Glomerular endothelial cell (primary cell): ENCODE results near the gene CKMT2. TPM values are rescaled to one million over a fixed set of nuclear protein-coding genes. Genes with fewer than 3 reads are reported as not detected.
"Not testable (repeated sequence)": the region's sequence is repeated elsewhere in the genome, so short reads cannot be mapped to it uniquely, and the experiment has no call there.

ENCODE experiments used
- DNase-seq: peaks from one replicate; pipeline ENCODE4 v3.0.0-alpha.2; 2011; ENCODE audit warnings: low read depth, low spot score; ENCODE audit errors: extremely low read depth
- total RNA-seq: library from RNA; depleted of rRNA; stranded (reverse); fragments of >200 nt; gene quantifications from 2 replicates; pipeline ENCODE4 v1.2.3, GENCODE V29; 2015

Gene CKMT2
- total RNA-seq, 1 donor from 2014 or later, result not detected

DNA sequence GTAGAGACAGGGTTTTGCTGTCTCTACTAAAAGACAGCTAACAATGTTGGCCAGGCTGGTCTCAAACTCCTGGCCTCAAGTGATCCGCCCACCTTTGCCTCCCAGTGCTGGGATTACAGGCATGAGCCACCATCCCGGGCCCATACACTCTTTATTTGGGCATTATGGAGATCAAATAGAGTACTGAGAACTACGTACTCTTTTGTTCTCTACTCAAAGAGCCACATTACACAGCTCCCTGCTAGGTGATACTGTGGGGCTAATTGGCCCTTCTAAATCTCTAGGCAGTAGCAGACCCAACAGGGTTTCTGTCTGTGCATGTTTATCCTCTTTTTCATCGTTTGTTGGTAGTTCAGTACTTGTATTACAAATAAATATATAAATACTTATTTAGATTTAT, 16.1 kb downstream of the CKMT2 start:
- DNase-seq, result no peak

DNA sequence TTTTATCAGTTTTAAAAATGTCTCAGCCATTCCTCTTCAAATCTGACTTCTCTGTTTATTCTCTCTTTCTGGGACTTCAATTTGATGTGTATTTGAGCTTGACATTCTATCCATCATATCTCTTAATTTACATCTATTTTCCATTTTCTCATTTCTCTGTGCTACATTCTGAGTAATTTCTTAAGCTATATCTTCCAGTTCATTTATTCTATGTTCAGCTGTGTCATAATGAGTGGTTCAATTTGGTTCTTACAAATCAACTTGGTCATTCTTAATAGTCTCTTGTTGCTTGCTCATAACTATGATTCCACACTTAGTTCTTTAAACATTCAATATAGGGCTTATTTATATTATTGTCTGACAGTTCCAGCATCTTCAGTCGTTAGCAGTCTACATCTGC, 16.9 kb downstream of the CKMT2 start:
- DNase-seq, result no peak

DNA sequence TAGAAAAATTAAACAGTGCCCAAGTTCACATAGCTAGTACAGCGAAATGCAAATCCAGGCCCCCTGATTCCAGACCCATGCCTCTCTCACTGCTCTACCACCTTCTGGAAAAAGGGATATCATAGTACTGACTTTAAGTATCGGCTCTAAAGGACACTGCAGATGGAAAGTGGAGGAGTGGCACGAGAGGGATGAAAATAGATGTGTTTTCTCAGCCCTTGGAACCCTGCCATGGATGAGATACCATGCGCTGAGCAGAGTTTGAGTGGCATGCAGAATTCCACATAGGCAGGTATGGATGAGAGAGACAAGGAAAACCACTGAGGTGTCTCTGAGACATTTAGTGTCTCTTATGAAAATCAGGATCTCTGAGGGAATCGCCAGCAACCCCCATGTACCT, 18.8 kb downstream of the CKMT2 start:
- DNase-seq, result no peak

- DNase-seq, result no peak
Observed at GRCh38 chr5:81252904-81253303, 19.8 kb downstream of the CKMT2 start.

- no peak for DNase-seq
Observed at GRCh38 chr5:81253875-81254274, 20.8 kb downstream of the CKMT2 start.

DNA sequence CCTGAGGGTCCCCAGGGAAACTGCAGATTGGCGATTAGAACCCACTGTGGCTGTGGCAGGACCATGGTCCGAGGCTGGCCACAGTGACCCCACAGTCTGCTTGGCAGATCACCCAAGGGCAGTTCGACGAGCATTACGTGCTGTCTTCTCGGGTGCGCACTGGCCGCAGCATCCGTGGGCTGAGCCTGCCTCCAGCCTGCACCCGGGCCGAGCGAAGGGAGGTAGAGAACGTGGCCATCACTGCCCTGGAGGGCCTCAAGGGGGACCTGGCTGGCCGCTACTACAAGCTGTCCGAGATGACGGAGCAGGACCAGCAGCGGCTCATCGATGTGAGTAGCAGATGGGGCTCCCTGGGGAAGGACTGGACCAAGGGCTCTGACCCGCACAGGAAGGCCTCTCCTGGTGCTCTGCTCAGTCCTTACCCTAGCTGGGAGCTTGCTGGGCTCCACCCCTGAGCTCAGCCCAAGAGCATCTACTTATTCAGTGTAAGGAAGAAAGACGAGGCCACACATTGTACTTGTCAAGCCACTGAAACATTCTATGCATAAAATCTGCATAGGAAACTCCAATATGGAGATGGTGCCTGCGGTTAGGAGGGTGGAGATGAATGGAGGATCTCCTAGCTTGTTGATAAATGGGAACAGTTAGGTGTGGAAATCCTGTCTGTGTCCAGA, 21.9 kb downstream of the CKMT2 start:
- DNase-seq, result no peak

- no peak for DNase-seq
Observed at GRCh38 chr5:81256766-81257165, 23.6 kb downstream of the CKMT2 start.

DNA sequence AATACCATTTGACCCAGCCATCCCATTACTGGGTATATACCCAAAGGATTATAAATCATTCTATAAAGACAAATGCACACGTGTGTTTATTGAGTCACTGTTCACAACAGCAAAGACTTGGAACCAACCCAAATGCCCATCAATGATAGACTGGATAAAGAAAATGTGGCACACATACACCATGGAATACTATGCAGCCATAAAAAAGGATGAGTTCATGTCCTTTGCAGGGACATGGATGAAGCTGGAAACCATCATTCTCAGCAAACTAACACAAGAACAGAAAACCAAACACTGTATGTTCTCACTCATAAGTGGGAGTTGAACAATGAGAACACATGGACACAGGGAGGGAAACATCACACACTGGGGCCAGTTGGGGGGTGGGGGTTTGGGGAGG, 29.7 kb downstream of the CKMT2 start:
- DNase-seq, result not testable (repeated sequence)

- no peak for DNase-seq
Observed at GRCh38 chr5:81265101-81265500, 32.0 kb downstream of the CKMT2 start.

DNA sequence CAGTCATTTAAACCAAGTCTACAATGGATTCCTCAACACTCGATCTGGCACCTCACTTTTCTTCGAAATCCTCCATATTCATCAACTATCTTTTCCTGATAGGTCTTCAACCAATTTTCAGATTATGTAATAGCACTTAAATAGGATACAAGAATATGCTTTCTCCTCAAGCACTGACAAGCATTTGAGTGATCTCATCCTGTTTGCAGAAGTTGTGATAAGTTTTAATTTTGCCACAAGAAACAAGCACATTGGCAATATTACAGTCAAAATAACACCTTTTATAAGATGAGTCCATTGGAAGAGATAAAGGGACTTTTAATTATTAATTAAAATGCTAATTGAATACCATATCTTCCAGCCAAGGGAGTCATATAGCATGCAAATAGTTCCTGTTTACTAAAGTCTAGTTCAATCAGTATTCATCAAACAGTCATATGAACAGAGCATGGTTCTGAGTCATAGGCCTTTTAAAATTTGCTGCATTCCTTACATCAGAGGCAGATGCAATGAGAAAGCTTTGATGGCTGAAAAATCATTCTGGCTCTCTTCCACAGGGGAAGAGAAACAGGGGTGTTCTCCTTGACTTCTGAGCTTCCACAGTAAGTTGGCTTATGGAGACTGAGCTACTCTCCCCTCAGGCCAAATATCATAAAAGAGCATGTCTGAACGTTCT, 35.5 kb downstream of the CKMT2 start:
- DNase-seq, result no peak

GRCh38 chr5:81269751-81270393, 36.8 kb downstream of the CKMT2 start:
- no peak for DNase-seq

GRCh38 chr5:81270394-81271027, 37.4 kb downstream of the CKMT2 start:
- DNase-seq, result not testable (repeated sequence)

DNA sequence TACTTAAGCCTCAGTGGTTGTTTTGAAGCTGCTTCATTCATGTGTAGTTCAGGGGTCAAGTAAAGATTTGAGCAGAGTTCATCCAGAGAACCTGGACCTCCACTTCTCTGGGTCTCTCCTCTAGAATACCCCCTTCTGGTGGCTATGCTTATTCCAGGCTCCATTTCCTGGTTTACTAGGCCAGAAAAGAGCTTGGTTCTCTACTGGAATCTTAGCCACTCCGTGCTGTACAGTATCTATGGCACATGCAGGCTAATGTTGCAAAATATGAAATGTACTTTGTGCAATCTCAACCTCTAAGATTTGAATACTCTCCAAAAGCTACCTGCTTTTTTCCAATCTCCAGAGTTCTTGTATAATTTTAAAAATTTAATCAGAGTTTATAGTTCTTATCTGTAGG, 50.9 kb downstream of the CKMT2 start:
- no peak for DNase-seq

GRCh38 chr5:81286059-81286617, 53.0 kb downstream of the CKMT2 start:
- no peak for DNase-seq

GRCh38 chr5:81288021-81288433, 54.9 kb downstream of the CKMT2 start:
- DNase-seq, result no peak

DNA sequence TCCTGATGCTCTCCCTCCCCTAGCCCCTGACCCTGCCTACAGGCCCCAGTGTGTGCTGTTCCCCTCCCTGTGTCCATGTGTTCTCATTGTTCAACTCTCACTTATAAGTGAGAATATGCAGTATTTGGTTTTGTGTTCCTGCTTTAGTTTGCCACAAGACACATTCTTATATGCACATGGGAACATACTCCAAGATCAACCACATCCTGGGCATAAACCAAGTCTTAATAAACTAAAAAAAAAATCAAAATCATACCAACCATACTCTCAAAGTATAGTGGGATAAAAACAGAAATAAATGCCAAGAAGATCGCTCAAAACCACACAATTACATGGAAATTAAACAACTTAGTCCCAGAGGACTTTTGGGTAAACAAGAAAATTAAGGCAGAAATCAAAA, 57.0 kb downstream of the CKMT2 start:
- no peak for DNase-seq

- DNase-seq, result no peak
Observed at GRCh38 chr5:81292130-81292529, 59.0 kb downstream of the CKMT2 start.

GRCh38 chr5:81294021-81294420, 60.9 kb downstream of the CKMT2 start:
- not testable (repeated sequence) for DNase-seq

GRCh38 chr5:81297531-81297930, 64.4 kb downstream of the CKMT2 start:
- DNase-seq, result no peak

DNA sequence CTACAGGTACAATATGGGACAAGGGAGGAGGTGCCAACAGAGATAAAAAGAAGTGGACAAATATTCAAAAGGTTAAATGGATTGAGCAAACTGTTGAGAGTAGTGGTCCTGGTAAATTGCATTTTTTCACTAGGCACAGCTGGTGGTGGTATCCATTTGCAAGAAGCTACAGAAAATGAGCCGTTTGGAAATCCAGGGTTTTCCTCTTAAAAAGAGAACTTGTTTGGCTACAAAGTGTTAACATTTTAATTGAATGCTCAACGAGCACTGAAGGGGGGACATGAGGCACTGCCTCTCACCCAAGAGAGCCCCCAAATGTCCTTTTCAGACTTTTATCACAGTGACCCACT, 67.8 kb downstream of the CKMT2 start:
- no peak for DNase-seq

DNA sequence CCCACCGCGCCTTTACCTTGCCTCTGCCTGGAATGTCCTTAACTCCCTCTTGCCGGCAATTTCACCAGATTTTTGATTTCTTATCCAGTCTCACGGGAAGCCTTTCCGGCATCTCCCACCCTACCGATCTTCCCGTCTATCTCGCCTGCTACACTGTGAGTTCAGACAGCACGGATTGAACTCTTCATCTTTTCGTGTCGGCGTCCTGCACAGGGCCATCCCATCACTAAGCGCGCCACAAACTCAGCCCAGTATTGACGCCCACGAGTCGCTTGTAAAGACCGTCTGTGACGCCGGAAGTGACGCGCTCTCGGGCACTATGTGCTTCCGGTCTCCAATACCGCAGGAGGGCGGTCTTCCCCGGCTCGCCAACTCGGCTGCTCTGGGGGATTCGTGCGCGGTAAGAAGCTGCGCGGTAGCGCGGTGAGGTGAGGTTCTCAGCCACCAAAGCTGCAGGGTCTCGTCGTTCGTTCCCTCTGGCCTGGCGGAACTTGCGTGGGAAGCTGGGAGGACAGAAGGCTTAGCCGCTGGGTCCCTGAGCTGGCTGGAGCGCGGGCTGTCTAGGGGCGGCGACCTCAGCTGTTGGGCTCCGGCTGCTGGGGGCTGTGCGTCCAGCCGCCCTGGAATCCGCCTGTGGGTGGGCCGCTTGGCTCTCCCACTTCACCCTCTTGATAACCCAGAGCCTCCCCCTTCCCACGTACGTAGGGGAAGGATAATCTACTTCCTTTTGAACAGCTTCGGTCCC, 68.3 kb downstream of the CKMT2 start, which contains the start of gene ZCCHC9:
TSS of gene ZCCHC9 (plus strand) at position 317 of the 745 bp plus-strand sequence. CDS start 3,171 bp downstream, outside the sequence.
- peak; percentile 76 for DNase-seq
